Neural progenitor cell (in vitro differentiated cells): ENCODE data around the gene MAN2C1.

ENCODE experiments used
- CTCF ChIP-seq: fragments of 200-600 bp; sonication (generic); IDR thresholded peaks from 2 replicates; pipeline ENCODE4 v1.5.1; 2017; ENCODE audit warnings: antibody characterized with exemption, mild to moderate bottlenecking
- EZH2 ChIP-seq: fragments of 200-600 bp; sonication (generic); IDR thresholded peaks from 2 replicates; pipeline ENCODE4 v1.6.1; 2017; ENCODE audit warnings: antibody characterized with exemption, mild to moderate bottlenecking, moderate library complexity

DNA sequence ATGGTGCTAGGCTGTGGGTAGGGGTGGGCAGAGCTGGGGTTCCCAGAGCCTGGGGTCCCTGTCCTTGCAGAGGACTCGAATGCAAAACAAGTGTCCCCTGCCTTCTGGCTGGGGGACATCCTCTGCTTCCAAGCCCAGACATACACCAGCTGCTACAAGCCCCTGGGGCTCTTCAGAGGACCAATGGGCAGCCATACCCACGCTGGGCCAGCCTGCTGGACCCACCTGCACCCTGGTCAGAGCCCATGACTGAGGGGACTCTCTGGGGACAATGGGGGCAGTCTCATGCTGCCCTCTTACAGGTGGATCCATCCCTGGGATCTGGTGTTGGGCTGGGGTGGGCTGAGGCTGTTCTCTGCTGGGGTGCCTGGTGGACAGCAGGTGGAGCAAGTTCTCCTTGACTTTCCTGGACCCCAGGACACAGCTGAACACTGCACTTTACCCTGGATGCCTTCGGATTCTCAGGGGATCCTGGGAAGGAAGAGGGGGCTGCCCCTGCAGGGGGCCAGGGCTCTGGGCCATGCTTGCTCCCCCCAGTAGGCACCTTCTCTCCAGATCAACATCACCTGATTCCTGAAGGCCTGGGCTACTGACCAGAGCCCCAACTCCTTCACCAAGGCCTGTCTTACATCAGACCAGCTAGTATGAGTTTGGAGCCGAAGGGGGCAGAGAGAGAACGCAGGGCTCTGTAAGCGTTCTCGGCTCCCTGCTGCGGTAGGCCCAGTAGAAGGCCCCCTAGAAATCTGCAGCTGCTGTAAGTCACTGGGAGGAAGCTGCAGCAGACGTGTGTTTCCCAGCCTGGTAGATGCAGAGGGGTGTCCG is 39.7 kb downstream of the MAN2C1 start:
- TF ChIP-seq CTCF (no peak), EZH2 (no peak)
